HEK293 (cell line): ENCODE results near the gene TGFB2.

Experiments used
- CTCF ChIA-PET: fragments of 350-600 bp; formaldehyde crosslinking; extraction: SDS; loops from one replicate; lab custom pipeline; 2021; ENCODE audit warnings: antibody characterized with exemption; lab: Yijun Ruan, JAX
- POLR2A ChIA-PET: fragments of 300-600 bp; formaldehyde crosslinking; extraction: SDS; loops from one replicate; lab custom pipeline; 2020; ENCODE audit warnings: antibody characterized with exemption, inconsistent platforms; lab: Yijun Ruan, JAX
- H3K27ac ChIP-seq: fragments of 200-500 bp; sonication (Bioruptor generic); 2 replicates; pipeline ENCODE4 v1.5.1; 2014; ENCODE audit warnings: low read depth, low read length, control low read depth, inconsistent platforms; ENCODE audit errors: extremely low read depth
- H3K36me3 ChIP-seq, 2 experiments: fragments of 200-500 bp in 1 of 2; sonication (Bioruptor generic) in 1 of 2; 1 replicate in 1 of 2; 2 replicates in 1 of 2; pipeline ENCODE4 v1.5.1; 2014 to 2017; ENCODE audit warnings: inconsistent platforms in 2 of 2, low read length in 2 of 2; ENCODE audit not compliant: control insufficient read depth in 2 of 2, insufficient read depth in 1 of 2
- H3K4me1 ChIP-seq: fragments of 200-500 bp; sonication (Bioruptor generic); 2 replicates; pipeline ENCODE4 v1.5.1; 2014; ENCODE audit warnings: mild to moderate bottlenecking, low read length, inconsistent platforms; ENCODE audit not compliant: control insufficient read depth, insufficient read depth
- H3K4me3 ChIP-seq: 2 replicates; pipeline ENCODE4 v1.5.1; 2011; ENCODE audit warnings: low read depth, mild to moderate bottlenecking, control low read depth, low read length, moderate library complexity
- H3K9me3 ChIP-seq: fragments of 200-500 bp; sonication (Bioruptor generic); 2 replicates; pipeline ENCODE4 v1.5.1; 2014; ENCODE audit warnings: low read depth, low read length, inconsistent platforms; ENCODE audit not compliant: control insufficient read depth, insufficient read depth
- BCL11B ChIP-seq: fragments of 450-650 bp; formaldehyde crosslinking; IDR thresholded peaks from 2 replicates; pipeline ENCODE4 v1.5.1; 2016; ENCODE audit warnings: low read depth, missing biosample characterization, missing genetic modification characterization
- GLI2 ChIP-seq: fragments of 450-650 bp; formaldehyde crosslinking; IDR thresholded peaks from 2 replicates; pipeline ENCODE4; 2017; ENCODE audit warnings: missing biosample characterization, missing genetic modification characterization, low read depth, borderline replicate concordance
- GLIS1 ChIP-seq: fragments of 450-650 bp; formaldehyde crosslinking; IDR thresholded peaks from 2 replicates; pipeline ENCODE4 v1.5.1; 2016; ENCODE audit warnings: missing biosample characterization, missing genetic modification characterization
- KLF1 ChIP-seq: fragments of 450-650 bp; formaldehyde crosslinking; IDR thresholded peaks from 2 replicates; pipeline ENCODE4 v1.5.1; 2016; ENCODE audit warnings: missing biosample characterization, missing genetic modification characterization
- OSR2 ChIP-seq: fragments of 450-650 bp; formaldehyde crosslinking; IDR thresholded peaks from 2 replicates; pipeline ENCODE4 v1.5.1; 2016; ENCODE audit warnings: missing biosample characterization, missing genetic modification characterization
- SCRT2 ChIP-seq: fragments of 450-650 bp; formaldehyde crosslinking; IDR thresholded peaks from 2 replicates; pipeline ENCODE4 v1.5.1; 2016; ENCODE audit warnings: missing biosample characterization, missing genetic modification characterization
- ZIC2 ChIP-seq: fragments of 450-650 bp; formaldehyde crosslinking; IDR thresholded peaks from 2 replicates; pipeline ENCODE4 v1.5.1; 2016; ENCODE audit warnings: missing biosample characterization, missing genetic modification characterization
- ZNF133 ChIP-seq: fragments of 450-650 bp; formaldehyde crosslinking; IDR thresholded peaks from 2 replicates; pipeline ENCODE4 v1.5.1; 2016; ENCODE audit warnings: missing biosample characterization, missing genetic modification characterization
- ZNF157 ChIP-seq: fragments of 450-650 bp; formaldehyde crosslinking; IDR thresholded peaks from 2 replicates; pipeline ENCODE4 v1.5.1; 2016; ENCODE audit warnings: missing biosample characterization, missing genetic modification characterization
- ZNF2 ChIP-seq: fragments of 450-650 bp; formaldehyde crosslinking; IDR thresholded peaks from 2 replicates; pipeline ENCODE4 v1.5.1; 2016; ENCODE audit warnings: missing biosample characterization, missing genetic modification characterization
- ZNF350 ChIP-seq: fragments of 450-650 bp; formaldehyde crosslinking; IDR thresholded peaks from 2 replicates; pipeline ENCODE4 v1.5.0; 2017; ENCODE audit warnings: missing biosample characterization, mild to moderate bottlenecking, missing genetic modification characterization
- ZNF529 ChIP-seq: fragments of 450-650 bp; formaldehyde crosslinking; IDR thresholded peaks from 2 replicates; pipeline ENCODE4 v1.5.1; 2017; ENCODE audit warnings: missing genetic modification characterization, missing biosample characterization; ENCODE audit not compliant: insufficient replicate concordance
- ZNF658 ChIP-seq: fragments of 450-650 bp; formaldehyde crosslinking; IDR thresholded peaks from 2 replicates; pipeline ENCODE4; 2016; ENCODE audit warnings: missing biosample characterization, missing genetic modification characterization
- ZNF670 ChIP-seq: fragments of 450-650 bp; formaldehyde crosslinking; IDR thresholded peaks from 2 replicates; pipeline ENCODE4 v1.5.1; 2016; ENCODE audit warnings: missing biosample characterization, missing genetic modification characterization, low read depth
- ZNF768 ChIP-seq: fragments of 450-650 bp; formaldehyde crosslinking; IDR thresholded peaks from 2 replicates; pipeline ENCODE4 v1.5.1; 2018; ENCODE audit warnings: missing biosample characterization, mild to moderate bottlenecking, missing genetic modification characterization
- ZNF785 ChIP-seq: fragments of 450-650 bp; formaldehyde crosslinking; IDR thresholded peaks from 2 replicates; pipeline ENCODE4 v1.5.1; 2016; ENCODE audit warnings: missing biosample characterization, missing genetic modification characterization
- ZSCAN16 ChIP-seq: fragments of 450-650 bp; formaldehyde crosslinking; IDR thresholded peaks from 2 replicates; pipeline ENCODE4 v1.5.1; 2016; ENCODE audit warnings: missing biosample characterization, missing genetic modification characterization
- TF ChIP-seq, protein P1 (sequence below): fragments of 450-650 bp; formaldehyde crosslinking; IDR thresholded peaks from 2 replicates; pipeline ENCODE4 v1.5.1; 2016; ENCODE audit warnings: missing biosample characterization, missing genetic modification characterization
- TF ChIP-seq, protein P2 (sequence below): fragments of 450-650 bp; formaldehyde crosslinking; IDR thresholded peaks from 2 replicates; pipeline ENCODE4 v1.5.1; 2017; ENCODE audit warnings: missing biosample characterization, missing genetic modification characterization
- TF ChIP-seq, protein P3 (sequence below): fragments of 450-650 bp; formaldehyde crosslinking; IDR thresholded peaks from 2 replicates; pipeline ENCODE4 v1.5.1; 2017; ENCODE audit warnings: missing biosample characterization, missing genetic modification characterization
- TF ChIP-seq, protein P4 (sequence below): fragments of 450-650 bp; formaldehyde crosslinking; IDR thresholded peaks from 2 replicates; pipeline ENCODE4 v1.5.1; 2016; ENCODE audit warnings: missing biosample characterization, missing genetic modification characterization

Gene TGFB2

DNA sequence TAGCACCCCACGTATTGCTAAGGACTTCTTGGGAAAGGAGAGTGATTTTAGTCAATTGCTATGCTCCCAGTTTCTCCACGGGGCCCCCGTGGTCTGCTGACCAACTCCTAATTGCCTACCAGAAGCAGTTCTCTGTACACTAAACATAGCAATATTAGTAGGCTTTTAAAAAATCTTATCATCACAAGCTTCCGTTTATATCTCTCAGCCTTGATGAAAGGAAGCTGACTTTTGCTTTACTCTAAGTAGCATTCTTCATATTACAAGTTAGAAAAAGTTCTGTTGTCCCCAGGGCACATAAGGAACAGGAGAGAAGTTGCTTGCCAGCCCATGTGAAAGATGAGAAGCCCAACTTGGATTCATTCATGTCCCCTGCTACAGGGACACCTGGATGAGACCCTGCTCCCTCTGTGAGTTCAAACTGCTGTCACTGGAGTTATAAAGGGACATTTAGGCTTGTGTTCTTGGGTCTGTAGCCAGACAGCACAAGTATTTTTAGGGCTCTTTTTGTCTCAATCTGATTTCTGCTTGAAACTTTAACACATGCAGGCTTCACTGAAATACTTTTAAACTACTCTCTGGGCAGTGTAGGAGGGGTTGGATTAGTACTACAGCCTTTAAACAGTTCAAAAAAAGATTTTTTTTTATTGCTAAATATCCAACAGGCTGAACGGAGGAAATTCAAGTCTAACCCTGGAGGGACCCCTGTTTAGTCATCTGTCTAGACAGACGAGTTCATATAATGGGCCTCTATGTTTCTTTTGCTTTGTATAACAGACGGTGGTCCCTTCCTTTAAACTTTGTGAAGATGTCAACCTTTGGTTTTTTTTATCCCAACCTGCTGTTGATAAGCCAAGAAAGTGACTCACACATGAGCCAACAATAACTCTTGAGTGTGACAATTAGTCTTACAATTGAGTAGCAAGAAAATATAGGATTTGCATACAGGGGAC lies 29.5 kb downstream of the TGFB2 start (continued):
- TF ChIP-seq, protein P1, sequence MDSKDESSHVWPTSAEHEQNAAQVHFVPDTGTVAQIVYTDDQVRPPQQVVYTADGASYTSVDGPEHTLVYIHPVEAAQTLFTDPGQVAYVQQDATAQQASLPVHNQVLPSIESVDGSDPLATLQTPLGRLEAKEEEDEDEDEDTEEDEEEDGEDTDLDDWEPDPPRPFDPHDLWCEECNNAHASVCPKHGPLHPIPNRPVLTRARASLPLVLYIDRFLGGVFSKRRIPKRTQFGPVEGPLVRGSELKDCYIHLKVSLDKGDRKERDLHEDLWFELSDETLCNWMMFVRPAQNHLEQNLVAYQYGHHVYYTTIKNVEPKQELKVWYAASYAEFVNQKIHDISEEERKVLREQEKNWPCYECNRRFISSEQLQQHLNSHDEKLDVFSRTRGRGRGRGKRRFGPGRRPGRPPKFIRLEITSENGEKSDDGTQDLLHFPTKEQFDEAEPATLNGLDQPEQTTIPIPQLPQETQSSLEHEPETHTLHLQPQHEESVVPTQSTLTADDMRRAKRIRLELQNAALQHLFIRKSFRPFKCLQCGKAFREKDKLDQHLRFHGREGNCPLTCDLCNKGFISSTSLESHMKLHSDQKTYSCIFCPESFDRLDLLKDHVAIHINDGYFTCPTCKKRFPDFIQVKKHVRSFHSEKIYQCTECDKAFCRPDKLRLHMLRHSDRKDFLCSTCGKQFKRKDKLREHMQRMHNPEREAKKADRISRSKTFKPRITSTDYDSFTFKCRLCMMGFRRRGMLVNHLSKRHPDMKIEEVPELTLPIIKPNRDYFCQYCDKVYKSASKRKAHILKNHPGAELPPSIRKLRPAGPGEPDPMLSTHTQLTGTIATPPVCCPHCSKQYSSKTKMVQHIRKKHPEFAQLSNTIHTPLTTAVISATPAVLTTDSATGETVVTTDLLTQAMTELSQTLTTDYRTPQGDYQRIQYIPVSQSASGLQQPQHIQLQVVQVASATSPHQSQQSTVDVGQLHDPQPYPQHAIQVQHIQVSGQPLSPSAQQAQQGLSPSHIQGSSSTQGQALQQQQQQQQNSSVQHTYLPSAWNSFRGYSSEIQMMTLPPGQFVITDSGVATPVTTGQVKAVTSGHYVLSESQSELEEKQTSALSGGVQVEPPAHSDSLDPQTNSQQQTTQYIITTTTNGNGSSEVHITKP (tag by site-specific recombination) = 0 out of 2 replicates have a peak, but pooled peaks have one; percentile 16
- TF ChIP-seq, protein P2, sequence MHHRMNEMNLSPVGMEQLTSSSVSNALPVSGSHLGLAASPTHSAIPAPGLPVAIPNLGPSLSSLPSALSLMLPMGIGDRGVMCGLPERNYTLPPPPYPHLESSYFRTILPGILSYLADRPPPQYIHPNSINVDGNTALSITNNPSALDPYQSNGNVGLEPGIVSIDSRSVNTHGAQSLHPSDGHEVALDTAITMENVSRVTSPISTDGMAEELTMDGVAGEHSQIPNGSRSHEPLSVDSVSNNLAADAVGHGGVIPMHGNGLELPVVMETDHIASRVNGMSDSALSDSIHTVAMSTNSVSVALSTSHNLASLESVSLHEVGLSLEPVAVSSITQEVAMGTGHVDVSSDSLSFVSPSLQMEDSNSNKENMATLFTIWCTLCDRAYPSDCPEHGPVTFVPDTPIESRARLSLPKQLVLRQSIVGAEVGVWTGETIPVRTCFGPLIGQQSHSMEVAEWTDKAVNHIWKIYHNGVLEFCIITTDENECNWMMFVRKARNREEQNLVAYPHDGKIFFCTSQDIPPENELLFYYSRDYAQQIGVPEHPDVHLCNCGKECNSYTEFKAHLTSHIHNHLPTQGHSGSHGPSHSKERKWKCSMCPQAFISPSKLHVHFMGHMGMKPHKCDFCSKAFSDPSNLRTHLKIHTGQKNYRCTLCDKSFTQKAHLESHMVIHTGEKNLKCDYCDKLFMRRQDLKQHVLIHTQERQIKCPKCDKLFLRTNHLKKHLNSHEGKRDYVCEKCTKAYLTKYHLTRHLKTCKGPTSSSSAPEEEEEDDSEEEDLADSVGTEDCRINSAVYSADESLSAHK (tag by site-specific recombination) = no peak
- TF ChIP-seq GLI2 (tag by site-specific recombination) = no peak
- TF ChIP-seq ZNF133 (tag by site-specific recombination) = no peak
- TF ChIP-seq ZNF670 (tag by site-specific recombination) = no peak
- TF ChIP-seq KLF1 (tag by site-specific recombination) = no peak
- 0 out of 2 replicates have a peak, but pooled peaks have one; percentile 16 for TF ChIP-seq OSR2 (tag by site-specific recombination)
- no peak for TF ChIP-seq SCRT2 (tag by site-specific recombination)
- no peak for TF ChIP-seq ZNF768 (tag by site-specific recombination)
- no peak for TF ChIP-seq ZNF529 (tag by site-specific recombination)
- no peak for TF ChIP-seq ZSCAN16 (tag by site-specific recombination)

DNA sequence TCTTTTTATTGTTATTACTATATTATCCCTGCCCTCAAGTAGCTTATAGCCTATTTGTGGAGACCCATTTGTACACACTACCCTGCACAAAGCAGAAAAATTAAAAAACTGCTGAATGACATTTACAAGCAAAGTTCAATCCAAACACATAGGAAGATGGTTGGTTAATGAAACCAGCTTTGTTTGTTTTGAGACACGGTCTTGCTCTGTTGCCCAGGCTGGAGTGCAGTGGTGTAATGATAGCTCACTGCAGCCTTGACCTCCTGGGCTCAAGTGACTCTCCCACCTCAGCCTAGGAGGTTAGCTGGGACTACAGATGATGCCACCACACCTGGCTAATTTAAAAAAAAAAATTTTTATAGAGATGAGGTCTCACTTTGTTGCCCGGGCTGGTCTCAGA lies 31.6 kb downstream of the TGFB2 start:
- peak; percentile 26 for TF ChIP-seq GLIS1
- no peak for TF ChIP-seq BCL11B
- TF ChIP-seq, all 188 proteins: peak for 1
- Histone ChIP-seq H3K4me3 (no peak overlapping the region), H3K9me3 (no peaks in the 10 kb centered on the region), H3K4me1 (peaks cover 25% of the 10 kb centered on the region), H3K36me3 (no peaks in the 10 kb centered on the region), H3K27ac (no peak overlapping the region; the same call in 1 of the 2 replicates)
- ChIA-PET POLR2A (interaction anchor here (1.0 to 1.8 kb wide), 3 partner anchors 13 to 31 kb away, joined by 3 to 11 read pairs (median 3); partner anchors contain the start of gene TGFB2), CTCF (interaction anchor here (0.7 to 1.4 kb wide), 4 partner anchors 9 to 532 kb away, joined by 3 to 6 read pairs (median 4); no protein-coding TSS in a partner anchor)

DNA sequence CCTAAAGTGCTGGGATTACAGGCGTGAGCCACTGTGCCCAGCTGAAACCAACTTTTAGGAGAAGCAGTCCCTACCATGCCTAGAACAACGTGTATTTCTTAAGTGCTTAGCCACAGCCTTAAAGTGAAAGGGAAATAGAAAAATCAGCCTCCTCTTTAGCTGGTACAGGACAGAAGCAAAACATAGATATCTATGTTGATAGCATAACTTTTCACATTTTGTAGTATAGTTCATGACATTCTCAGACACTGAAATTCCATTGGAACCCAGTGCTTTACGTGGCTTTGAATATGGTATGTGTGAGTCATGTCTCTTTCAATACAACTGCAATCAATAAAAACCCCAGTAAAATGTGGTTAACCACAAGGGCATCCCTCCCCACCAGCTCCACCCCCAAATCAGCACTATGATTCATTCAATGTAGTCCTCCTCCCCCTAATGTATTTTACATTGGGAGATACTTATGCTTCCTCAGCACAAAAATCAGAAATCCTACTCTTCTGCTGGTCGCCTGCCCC lies 32.1 kb downstream of the TGFB2 start:
- ChIA-PET POLR2A (interaction anchor here (1.0 to 1.8 kb wide), 3 partner anchors 13 to 32 kb away, joined by 3 to 11 read pairs (median 3); partner anchors contain the start of gene TGFB2), CTCF (interaction anchor here (0.6 to 1.4 kb wide), 4 partner anchors 9 to 230 kb away, joined by 3 to 6 read pairs (median 4); no protein-coding TSS in a partner anchor)
- no peak overlapping the region; the same call in 1 of the 2 replicates for H3K27ac ChIP-seq
- TF ChIP-seq, protein P3, sequence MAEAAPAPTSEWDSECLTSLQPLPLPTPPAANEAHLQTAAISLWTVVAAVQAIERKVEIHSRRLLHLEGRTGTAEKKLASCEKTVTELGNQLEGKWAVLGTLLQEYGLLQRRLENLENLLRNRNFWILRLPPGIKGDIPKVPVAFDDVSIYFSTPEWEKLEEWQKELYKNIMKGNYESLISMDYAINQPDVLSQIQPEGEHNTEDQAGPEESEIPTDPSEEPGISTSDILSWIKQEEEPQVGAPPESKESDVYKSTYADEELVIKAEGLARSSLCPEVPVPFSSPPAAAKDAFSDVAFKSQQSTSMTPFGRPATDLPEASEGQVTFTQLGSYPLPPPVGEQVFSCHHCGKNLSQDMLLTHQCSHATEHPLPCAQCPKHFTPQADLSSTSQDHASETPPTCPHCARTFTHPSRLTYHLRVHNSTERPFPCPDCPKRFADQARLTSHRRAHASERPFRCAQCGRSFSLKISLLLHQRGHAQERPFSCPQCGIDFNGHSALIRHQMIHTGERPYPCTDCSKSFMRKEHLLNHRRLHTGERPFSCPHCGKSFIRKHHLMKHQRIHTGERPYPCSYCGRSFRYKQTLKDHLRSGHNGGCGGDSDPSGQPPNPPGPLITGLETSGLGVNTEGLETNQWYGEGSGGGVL = peak; percentile 93
- no peak for TF ChIP-seq ZNF2 (tag by site-specific recombination)
- TF ChIP-seq ZNF658 (tag by site-specific recombination) = no peak
- TF ChIP-seq ZNF785 (tag by site-specific recombination) = no peak
- no peak for TF ChIP-seq ZNF768 (tag by site-specific recombination)
- TF ChIP-seq ZNF350 = no peak
- no peak for TF ChIP-seq ZNF157 (tag by site-specific recombination)
- TF ChIP-seq ZIC2 (tag by site-specific recombination) = no peak
- TF ChIP-seq, protein P4, sequence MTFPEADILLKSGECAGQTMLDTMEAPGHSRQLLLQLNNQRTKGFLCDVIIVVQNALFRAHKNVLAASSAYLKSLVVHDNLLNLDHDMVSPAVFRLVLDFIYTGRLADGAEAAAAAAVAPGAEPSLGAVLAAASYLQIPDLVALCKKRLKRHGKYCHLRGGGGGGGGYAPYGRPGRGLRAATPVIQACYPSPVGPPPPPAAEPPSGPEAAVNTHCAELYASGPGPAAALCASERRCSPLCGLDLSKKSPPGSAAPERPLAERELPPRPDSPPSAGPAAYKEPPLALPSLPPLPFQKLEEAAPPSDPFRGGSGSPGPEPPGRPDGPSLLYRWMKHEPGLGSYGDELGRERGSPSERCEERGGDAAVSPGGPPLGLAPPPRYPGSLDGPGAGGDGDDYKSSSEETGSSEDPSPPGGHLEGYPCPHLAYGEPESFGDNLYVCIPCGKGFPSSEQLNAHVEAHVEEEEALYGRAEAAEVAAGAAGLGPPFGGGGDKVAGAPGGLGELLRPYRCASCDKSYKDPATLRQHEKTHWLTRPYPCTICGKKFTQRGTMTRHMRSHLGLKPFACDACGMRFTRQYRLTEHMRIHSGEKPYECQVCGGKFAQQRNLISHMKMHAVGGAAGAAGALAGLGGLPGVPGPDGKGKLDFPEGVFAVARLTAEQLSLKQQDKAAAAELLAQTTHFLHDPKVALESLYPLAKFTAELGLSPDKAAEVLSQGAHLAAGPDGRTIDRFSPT (tag by site-specific recombination) = peak; percentile 95

More for the DNA sequence above, 32.1 kb downstream of the TGFB2 start:
- Histone ChIP-seq H3K4me3 (peak overlapping the region; percentile 1; the same call in 1 of the 2 replicates), H3K36me3 (no peaks in the 10 kb centered on the region), H3K9me3 (no peaks in the 10 kb centered on the region), H3K4me1 (peaks cover 25% of the 10 kb centered on the region)
